HEK293 (cell line): Measurements from ENCODE around the gene SPIRE2.
"Not testable (repeated sequence)": the region's sequence is repeated elsewhere in the genome, so short reads cannot be mapped to it uniquely, and the experiment has no call there.

Experiments
- SP2 ChIP-seq: fragments of 450-650 bp; formaldehyde crosslinking; IDR thresholded peaks from 2 replicates; pipeline ENCODE4 v1.5.1; 2016; ENCODE audit warnings: missing biosample characterization, missing genetic modification characterization
- ZBTB17 ChIP-seq: fragments of 450-650 bp; formaldehyde crosslinking; IDR thresholded peaks from 2 replicates; pipeline ENCODE4 v1.5.1; 2016; ENCODE audit warnings: missing biosample characterization, missing genetic modification characterization
- ZNF10 ChIP-seq: fragments of 450-650 bp; formaldehyde crosslinking; IDR thresholded peaks from 2 replicates; pipeline ENCODE4 v1.5.1; 2017; ENCODE audit warnings: missing biosample characterization, missing genetic modification characterization
- ZNF350 ChIP-seq: fragments of 450-650 bp; formaldehyde crosslinking; IDR thresholded peaks from 2 replicates; pipeline ENCODE4 v1.5.0; 2017; ENCODE audit warnings: missing biosample characterization, mild to moderate bottlenecking, missing genetic modification characterization
- TF ChIP-seq, protein P1 (sequence below): fragments of 450-650 bp; formaldehyde crosslinking; IDR thresholded peaks from 2 replicates; pipeline ENCODE4 v1.5.1; 2016; ENCODE audit warnings: missing biosample characterization, missing genetic modification characterization

DNA sequence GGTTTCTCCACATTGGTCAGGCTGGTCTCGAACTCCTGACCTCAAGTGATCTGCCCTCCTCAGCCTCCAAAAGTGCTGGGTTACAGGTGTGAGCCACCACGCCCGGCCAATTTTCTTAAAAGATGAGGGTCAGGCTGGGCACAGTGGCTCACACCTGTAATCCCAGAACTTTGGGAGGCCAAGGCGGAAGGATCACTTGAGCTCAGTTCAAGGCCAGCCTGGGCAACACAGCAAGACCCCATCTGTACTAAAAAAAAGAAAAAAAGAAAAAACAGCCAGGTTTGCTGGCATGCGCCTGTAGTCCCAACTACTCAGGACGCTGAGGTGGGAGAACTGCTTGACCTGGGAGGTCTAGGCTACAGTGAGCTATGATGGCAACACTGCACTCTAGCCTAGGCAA is 44.3 kb upstream of the SPIRE2 start:
- TF ChIP-seq ZNF10; ZNF350 (tag by site-specific recombination); ZBTB17 (tag by site-specific recombination); SP2 (tag by site-specific recombination): not testable (repeated sequence)
- TF ChIP-seq, protein P1, sequence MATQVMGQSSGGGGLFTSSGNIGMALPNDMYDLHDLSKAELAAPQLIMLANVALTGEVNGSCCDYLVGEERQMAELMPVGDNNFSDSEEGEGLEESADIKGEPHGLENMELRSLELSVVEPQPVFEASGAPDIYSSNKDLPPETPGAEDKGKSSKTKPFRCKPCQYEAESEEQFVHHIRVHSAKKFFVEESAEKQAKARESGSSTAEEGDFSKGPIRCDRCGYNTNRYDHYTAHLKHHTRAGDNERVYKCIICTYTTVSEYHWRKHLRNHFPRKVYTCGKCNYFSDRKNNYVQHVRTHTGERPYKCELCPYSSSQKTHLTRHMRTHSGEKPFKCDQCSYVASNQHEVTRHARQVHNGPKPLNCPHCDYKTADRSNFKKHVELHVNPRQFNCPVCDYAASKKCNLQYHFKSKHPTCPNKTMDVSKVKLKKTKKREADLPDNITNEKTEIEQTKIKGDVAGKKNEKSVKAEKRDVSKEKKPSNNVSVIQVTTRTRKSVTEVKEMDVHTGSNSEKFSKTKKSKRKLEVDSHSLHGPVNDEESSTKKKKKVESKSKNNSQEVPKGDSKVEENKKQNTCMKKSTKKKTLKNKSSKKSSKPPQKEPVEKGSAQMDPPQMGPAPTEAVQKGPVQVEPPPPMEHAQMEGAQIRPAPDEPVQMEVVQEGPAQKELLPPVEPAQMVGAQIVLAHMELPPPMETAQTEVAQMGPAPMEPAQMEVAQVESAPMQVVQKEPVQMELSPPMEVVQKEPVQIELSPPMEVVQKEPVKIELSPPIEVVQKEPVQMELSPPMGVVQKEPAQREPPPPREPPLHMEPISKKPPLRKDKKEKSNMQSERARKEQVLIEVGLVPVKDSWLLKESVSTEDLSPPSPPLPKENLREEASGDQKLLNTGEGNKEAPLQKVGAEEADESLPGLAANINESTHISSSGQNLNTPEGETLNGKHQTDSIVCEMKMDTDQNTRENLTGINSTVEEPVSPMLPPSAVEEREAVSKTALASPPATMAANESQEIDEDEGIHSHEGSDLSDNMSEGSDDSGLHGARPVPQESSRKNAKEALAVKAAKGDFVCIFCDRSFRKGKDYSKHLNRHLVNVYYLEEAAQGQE, result not testable (repeated sequence)
